Activated CD4-positive, alpha-beta T cell treated with anti-CD3 and anti-CD28 coated beads, Interleukin-2, amount 50 U/mL, for 4 hours (primary cell): ENCODE data around the gene IFIT3.
"Not testable (repeated sequence)": the region's sequence is repeated elsewhere in the genome, so short reads cannot be mapped to it uniquely, and the experiment has no call there.

Source experiments
- DNase-seq, 2 experiments: peaks; one replicate each; pipeline ENCODE4 v3.0.0-alpha.2; 2020

The IFIT3 gene

GRCh38 chr10:89327803-89328441, at the start of gene IFIT3:
Gene IFIT3, plus strand, starts transcription at chr10:89327997. Its CDS starts 77 bp downstream, at chr10:89328074.
- DNase-seq = no peak

GRCh38 chr10:89278034-89278535, 49.7 kb upstream of the IFIT3 start:
- no peak for DNase-seq

- no peak for DNase-seq
Measured at GRCh38 chr10:89278900-89279392, 48.9 kb upstream of the IFIT3 start.

DNA sequence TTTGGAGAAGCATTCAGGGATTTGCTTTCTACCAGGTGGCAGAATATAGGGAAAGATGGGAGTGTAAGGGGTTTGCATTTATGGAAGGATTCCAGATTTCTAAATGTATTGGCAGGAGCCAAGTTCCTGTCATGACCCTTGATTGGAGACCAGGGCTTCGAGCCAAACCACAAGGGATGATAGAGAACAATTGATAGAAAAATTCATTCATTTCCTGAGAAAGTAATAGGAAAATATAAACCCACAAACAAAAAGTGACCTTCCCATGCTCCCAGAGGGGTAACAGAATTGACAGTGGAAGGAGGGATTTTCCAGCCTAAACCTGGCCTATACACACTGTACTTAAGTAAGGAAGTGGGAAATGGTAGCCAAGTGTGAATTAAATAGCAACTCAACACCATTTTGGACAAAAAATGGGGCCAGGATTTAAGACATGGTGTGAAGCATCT, 48.4 kb upstream of the IFIT3 start:
- no peak for DNase-seq

DNA sequence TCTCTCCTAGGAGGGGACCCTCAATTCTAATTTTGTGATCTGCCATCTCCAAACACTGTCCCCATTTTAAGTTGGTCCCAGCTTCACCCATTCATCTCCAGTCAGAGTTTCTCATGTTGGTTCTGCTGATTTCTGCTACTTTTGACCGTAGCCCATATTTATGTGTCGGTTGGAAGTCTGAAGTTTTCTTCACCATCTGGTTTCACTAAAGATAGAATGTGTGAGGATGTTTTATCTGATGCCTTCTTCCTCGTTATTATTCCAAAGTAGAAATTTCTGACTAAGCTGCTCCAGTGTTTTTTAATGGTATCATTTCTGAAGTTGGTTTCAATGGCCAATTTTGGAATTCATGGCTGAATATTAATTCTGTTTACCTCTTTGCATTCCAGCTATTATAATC, 47.3 kb upstream of the IFIT3 start:
- no peak for DNase-seq

- DNase-seq = no peak
Measured at GRCh38 chr10:89281606-89282395, 46.0 kb upstream of the IFIT3 start.

- no peak for DNase-seq
Measured at GRCh38 chr10:89283025-89283935, 44.5 kb upstream of the IFIT3 start.

DNA sequence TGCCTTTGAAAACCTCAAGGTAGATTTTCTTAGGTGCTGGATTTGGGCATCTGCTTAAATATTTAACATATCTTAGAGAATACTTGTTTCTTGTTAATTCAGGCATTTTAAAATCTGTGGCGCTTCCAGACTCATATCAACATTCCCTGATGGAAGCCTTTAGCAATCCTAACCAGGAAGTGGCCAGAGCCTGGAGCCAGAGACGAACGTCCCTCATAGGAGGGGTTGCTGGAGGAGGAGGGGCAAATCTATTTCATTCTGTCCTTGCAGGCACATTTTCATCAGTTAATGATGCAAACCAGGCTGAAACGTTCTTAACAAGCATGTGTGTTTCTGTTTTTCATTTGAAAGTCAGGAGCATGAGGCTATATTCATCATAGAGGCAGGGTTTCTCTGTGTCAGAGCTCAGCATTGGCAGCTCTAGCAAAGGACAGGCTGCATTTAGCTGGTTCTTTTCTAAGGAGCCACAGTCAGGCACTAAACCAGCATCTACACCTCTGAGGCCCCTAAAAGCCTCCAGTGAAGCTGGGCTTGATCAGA, 43.8 kb upstream of the IFIT3 start:
- DNase-seq = no peak

- not testable (repeated sequence) for DNase-seq
Measured at GRCh38 chr10:89284711-89285110, 43.1 kb upstream of the IFIT3 start.

GRCh38 chr10:89285303-89285702, 42.5 kb upstream of the IFIT3 start:
- DNase-seq = not testable (repeated sequence)

GRCh38 chr10:89294721-89295239, 33.0 kb upstream of the IFIT3 start:
- DNase-seq = no peak

GRCh38 chr10:89295597-89295996, 32.2 kb upstream of the IFIT3 start:
- DNase-seq = no peak

DNA sequence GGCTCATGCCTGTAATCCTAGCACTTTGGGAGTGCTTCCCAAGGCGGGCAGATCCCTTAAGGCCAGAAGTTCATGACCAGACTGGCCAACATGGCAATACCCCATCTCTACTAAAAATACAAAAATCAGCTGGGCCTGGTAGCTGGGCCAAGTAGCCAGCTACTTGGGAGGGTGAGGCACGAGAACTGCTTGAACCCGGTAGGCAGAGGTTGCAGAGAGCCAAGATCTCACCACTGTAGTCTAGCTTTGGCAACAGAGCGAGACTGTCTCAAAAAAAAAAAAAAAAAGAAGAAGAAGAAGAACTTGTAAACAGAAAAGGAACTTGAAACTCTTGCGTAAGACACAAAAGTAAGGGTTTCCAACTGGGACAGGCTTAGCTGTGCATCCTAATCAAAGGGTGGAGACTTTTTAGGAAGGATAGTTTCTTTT, 31.6 kb upstream of the IFIT3 start:
- no peak for DNase-seq

- no peak for DNase-seq
Measured at GRCh38 chr10:89297356-89297755, 30.4 kb upstream of the IFIT3 start.

DNA sequence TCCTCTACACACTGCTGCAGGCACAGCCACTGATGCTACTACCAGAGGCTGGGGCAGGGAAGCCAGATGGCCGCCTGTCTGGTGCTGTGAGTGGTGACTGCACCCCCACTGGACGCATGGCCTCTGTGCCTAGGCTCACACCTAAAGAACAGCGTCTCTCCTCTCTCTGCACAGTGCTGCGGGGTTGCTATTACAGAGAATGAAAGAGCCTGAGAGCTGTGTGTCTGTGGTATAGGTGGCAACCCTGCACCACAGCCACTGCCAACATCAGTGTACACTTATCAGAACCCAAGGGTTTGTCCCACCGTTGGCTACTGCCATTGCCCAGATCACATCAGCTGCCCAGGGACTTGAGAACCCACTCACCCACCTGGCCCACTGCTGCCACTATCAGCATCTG, 30.0 kb upstream of the IFIT3 start:
- no peak for DNase-seq

GRCh38 chr10:89299031-89299430, 28.8 kb upstream of the IFIT3 start:
- DNase-seq = no peak

- DNase-seq = no peak
Measured at GRCh38 chr10:89301232-89301631, 26.6 kb upstream of the IFIT3 start.

GRCh38 chr10:89301721-89302445, 25.9 kb upstream of the IFIT3 start, which contains the start of gene IFIT2:
Gene IFIT2, plus strand, starts transcription at chr10:89302046. Its CDS starts 78 bp downstream, at chr10:89302124.
- DNase-seq = peak; percentile 28

DNA sequence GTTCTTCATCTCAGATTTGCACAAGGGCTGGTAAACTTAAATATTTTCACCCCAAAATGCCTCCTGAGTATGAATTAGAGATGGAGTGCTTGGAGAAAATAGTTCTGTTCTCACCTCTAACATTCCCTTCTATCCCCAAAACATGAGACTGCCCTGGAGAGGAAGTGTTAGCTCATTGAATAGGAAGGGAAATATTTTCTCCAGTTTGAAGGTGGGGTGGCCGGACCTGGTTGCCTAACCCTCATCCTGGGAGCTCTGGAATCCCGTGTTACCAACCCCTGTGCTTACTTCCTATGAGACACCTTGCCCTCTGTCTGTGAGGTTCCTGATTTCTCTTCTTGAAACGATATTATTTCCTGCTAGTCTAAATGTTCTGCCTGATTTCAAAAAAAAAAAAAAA, 25.2 kb upstream of the IFIT3 start:
- no peak for DNase-seq

DNA sequence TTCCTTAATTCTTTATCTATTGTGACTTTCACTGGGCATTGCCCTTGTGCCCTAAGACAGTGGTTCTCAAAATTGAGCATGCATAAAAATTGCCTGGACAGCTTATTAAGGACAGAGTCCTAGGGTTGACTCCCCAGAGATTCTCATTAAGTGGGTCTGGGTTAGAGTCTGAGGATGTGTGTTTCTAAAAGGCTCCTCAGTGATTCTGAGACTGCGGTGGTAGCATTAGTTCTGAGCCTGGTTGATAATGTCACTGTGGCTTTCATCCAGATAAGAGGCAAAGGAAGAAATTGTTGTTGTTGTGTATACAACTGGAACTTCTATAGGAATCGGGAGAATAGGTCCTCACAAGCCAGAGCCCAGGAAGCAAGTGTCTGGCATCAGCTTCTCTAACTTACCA, 24.6 kb upstream of the IFIT3 start:
- DNase-seq = no peak

DNA sequence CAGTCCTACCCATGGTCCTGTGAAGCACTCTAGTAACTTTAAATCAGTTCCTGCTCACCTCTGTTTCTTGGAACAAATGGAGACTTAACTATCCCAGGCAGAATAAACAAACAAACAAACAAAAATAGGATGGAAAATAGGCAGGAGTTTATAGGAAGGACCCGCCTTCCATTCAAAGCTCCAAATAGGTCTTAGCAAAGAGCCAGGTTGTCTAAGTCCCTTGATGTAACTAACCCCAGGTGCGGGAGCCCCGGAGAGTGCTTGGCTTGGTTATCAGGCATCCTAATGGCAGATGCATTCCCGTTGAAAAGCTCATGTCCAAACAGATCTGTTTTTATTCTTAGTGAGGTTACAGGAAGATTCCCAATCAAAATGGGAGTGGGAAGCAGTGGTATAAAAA, 23.8 kb upstream of the IFIT3 start:
- DNase-seq = no peak

DNA sequence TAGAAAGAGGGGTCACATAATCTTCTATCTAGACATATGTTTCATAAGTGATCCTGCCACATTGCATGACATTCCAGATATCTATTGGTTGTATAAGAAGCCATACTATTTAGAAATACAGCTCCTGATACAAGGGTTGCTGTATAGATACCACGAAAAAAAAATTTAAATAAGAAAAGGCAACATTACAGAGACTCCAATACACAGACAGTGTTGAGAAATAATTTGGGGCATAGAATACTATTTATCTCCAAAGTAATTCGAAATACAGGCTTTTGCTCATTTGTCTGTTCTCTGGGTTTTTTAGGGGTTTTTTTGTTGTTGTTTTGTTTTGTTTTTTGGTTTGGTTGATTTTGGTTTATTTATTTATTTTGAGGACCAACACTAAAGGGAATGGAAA, 23.4 kb upstream of the IFIT3 start:
- DNase-seq = no peak
